EH (cell line): ENCODE results near the gene SPG21.

Experiments
- DNase-seq: peaks from one replicate; pipeline ENCODE4 v3.0.0-alpha.2; 2015; ENCODE audit warnings: low read depth

SPG21 gene

GRCh38 chr15:64991536-64992135 lies 1.9 kb upstream of the SPG21 start:
- no peak for DNase-seq

- DNase-seq: no peak
These were observed 405 bp upstream of the SPG21 start for GRCh38 chr15:64990168-64990470.

GRCh38 chr15:64987136-64987535 lies 2.6 kb downstream of the SPG21 start:
- DNase-seq: no peak

DNA sequence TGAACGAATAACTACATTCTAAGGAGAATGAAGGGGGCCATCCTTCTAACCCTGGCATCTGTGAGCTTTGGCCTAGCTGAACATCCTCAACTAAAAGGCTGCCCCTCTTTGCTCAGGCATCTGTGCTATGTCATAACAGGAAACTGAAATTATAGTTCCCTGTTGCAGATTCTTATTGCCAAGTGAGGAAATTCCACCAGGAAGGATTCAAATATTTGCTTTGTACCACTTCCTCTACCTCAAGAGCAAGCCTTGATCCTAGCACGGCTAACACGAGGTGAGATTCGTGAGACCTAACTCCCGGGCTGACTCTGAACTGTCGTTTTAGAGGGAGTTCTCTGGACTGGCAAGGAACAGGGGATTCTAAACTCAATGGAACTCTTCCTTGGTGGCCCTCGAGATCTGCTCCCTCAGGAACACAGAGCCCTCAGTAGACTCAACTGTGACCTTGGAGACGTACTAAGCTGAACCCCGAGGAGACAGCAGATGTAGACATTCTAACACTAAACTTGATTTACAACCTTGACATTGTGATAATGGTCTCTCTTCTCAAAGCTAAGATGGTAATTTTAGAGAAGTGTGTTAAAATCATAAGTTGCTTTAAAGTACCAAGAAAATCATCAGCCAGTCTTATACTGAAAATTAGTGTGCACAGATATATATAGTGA lies 4.2 kb downstream of the SPG21 start:
- peak; percentile 77 for DNase-seq

DNA sequence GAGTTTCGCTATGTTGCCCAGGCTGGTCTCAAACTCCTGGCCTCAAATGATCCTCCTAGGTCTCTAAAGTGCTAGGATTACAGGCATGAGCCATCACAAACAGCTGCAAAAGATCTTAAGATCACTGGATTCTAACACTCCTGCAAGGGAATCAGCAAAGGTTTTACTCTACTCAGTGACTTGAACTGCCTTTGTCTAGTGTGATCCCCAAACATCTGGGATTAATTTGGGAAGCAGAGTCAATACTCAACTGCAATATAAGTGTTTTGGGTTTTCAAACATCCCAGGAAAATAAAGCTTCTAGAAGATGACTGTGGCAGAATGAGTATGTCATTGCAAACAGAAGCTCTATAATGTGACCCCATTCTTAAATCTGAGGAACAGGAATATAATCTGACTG lies 7.2 kb downstream of the SPG21 start:
- DNase-seq: peak; percentile 57

DNA sequence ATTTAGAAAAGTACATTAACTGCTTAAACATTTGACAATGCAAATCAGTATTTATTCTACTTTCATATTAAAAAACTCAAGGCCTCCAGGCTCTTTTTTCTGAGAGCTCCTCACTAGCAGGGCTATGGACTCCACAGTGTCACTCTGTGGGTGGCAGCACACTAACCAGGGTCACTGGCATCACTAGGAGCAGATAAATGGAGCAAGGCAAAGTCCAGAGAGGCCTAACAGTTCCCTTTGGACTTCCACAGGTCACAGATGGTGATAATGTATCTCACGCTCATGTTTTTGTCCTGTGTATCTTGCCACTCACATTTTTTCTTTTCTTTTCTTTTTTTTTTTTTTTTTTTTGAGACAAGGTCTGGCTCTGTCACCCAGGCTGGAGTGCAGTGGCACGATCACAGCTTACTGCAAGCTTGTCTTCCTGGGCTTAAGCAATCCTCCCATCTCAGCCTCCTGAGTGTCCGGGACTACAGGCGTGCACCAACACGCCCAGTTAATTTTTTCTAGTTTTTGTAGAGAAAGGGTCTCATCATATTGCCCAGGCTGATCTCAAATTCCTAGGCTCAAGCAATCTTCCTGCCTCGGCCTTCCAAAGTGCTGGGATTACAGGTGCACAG lies 7.8 kb downstream of the SPG21 start:
- no peak for DNase-seq

GRCh38 chr15:64979252-64979710 lies 10.4 kb downstream of the SPG21 start:
- DNase-seq: no peak

- DNase-seq: peak; percentile 58
These were observed 14.3 kb downstream of the SPG21 start for GRCh38 chr15:64975390-64975789.

DNA sequence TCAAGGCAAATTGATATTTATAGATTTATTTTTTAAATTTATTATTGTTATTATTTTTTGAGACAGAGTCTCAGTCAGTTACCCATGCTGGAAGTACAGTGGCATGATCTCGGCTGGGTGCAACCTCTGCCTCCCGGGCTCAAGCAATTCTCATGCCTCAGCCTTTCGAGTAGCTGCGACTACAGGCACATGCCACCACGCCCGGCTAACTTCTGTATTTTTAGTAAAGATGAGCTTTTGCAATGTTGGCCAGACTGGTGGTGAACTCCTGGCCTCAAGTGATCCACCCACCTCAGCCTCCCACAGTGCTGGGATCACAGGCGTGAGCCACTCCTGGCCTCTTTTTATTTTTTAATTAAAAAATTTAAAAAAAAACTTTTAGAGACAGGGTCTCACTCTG lies 19.0 kb downstream of the SPG21 start:
- no peak for DNase-seq

- no peak for DNase-seq
These were observed 20.3 kb downstream of the SPG21 start for GRCh38 chr15:64969401-64969800.

DNA sequence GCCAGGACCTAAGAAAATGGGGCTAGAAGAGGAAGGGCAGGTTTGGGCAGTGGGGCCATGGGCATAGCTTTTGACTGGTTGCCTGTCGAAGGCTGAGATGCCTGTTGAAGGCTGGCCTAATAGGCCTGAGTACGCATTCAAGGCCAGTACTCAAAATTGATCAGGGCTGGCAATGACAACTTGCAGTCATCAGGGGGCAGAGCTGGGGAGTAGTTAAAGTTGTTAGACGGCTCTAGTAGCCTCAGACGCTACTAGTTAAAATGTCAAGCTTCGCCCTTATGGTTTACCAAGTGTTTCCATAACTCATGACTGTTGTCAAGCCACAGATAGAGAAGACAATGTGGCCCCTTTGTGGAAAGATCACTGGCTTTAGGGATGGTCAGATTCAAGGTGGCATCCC lies 28.7 kb downstream of the SPG21 start:
- DNase-seq: no peak

DNA sequence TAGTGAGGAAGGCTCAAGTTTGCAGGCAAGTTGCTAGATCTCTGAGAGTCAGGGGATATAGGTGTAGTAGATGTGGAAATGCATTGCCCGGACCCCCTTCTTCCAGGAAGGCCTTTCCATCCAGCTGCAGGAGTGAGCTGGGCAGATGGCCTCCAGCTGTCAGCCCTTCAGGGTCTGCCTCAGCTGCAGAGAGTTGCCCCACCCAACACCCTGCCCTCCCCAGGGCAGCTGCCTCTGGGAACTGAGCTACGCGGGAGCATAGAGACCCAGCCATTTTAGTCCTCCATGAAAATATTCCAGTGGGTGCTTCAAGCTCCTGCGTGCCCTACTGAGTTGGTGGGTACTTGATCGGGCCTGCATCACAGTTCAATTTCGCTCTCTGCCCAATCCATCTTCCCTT lies 29.6 kb downstream of the SPG21 start:
- no peak for DNase-seq

DNA sequence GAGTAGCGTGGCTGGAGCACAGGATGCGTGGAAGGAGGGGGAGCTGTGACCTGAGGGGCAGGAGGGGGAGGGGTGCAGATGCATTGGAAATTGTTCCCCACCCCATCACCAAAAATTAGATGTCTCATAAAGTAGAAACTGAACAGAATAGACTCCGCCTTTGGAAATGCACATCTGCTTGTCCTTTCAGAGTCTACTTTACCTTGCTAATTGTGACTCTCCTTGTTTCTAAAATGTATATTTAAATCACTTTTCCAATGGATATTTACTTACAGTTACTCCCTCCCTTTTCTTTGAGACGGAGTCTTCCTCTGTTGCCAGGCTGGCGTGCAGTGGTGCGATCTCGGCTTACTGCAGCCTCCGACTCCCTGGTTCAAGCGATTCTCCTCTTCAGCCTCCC lies 30.6 kb downstream of the SPG21 start:
- no peak for DNase-seq

GRCh38 chr15:64954395-64954794 lies 35.3 kb downstream of the SPG21 start:
- DNase-seq: no peak

GRCh38 chr15:64951777-64952418 lies 37.8 kb downstream of the SPG21 start:
- no peak for DNase-seq

GRCh38 chr15:64950888-64951287 lies 38.8 kb downstream of the SPG21 start:
- DNase-seq: no peak

- no peak for DNase-seq
These were observed 40.1 kb downstream of the SPG21 start for GRCh38 chr15:64949383-64950186.

DNA sequence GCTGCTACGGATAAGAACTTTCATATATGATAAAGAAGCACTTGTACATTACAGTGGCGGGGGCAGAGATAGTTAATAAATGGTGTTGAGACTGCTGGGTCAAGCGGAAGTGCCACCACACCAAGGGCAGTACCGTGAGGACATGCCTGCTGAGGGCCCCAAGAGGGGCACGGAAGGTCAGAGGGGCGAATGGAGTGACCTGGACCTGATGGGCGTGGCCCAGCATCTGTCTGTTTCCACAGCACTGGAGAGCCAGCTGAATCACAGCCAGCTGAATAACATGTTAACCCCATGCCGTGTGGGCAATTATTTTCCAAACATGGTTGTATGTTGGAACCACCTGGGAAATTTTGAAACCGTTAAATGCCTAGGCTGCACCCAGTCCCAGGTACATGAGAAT lies 40.8 kb downstream of the SPG21 start:
- DNase-seq: no peak

DNA sequence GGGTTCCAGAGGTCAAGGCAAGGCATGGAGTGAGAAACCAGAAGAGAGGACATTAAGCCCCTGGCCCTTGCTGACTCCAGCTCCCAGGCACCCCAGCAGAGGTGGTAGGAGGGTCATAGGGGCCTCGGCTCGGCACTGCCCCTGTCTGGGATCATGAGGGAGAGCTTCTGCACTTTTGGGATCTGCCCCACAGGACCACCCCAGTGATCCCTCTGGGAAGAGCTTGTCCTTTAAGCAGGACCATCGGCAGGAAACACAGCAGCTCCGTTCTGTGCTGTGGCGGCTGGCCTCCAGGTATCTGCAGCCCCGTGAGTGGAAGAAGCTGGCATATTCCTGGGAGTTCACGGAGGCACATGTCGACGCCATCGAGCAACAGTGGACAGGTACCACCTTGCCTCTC lies 42.5 kb downstream of the SPG21 start:
- no peak for DNase-seq

- DNase-seq: no peak
These were observed 44.8 kb downstream of the SPG21 start for GRCh38 chr15:64944961-64945360.

- no peak for DNase-seq
These were observed 46.0 kb downstream of the SPG21 start for GRCh38 chr15:64943512-64944225.

DNA sequence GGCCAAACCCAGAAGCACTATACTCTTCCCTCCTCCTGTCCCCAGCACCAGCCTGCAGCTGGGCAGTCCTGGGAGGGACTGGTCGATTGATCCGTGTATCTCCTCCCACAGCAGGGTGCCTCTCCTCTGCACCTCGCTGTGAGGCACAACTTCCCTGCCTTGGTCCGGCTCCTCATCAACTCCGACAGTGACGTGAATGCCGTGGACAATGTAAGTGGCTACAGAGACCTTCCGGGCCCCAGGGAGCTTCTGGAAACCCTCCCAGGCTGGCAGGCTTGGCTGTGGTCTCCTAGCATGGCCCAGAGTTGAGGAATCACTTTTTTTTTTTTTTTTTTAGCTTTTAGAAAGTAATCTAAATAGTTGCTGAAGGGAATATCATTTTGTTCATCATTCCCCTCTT lies 47.4 kb downstream of the SPG21 start:
- no peak for DNase-seq
